Nephron (organoid): ENCODE results near the gene RNASE3.
A peak's percentile ranks its signal among the peaks of the same experiment; 100 is the strongest.

Source experiments
- H3K27ac Mint-ChIP-seq, 3 experiments: 2 replicates each; pipeline ENCODE4 v1.8.0; 2020; ENCODE audit warnings: mixed read lengths in 3 of 3, mild to moderate bottlenecking in 2 of 3, moderate library complexity in 1 of 3
- H3K27me3 Mint-ChIP-seq: 2 replicates; pipeline ENCODE4 v1.8.0; 2021; ENCODE audit warnings: low read depth, mild to moderate bottlenecking, moderate library complexity, mixed read lengths
- H3K36me3 Mint-ChIP-seq: 2 replicates; pipeline ENCODE4 v1.8.0; 2020; ENCODE audit warnings: low read depth, mixed read lengths
- H3K4me1 Mint-ChIP-seq: 2 replicates; pipeline ENCODE4 v1.8.0; 2020; ENCODE audit warnings: mixed read lengths
- H3K4me3 Mint-ChIP-seq, 3 experiments: 2 replicates each; pipeline ENCODE4 v1.8.0; 2020; ENCODE audit warnings: mild to moderate bottlenecking in 3 of 3, mixed read lengths in 3 of 3, moderate library complexity in 2 of 3
- H3K9me3 Mint-ChIP-seq: 2 replicates; pipeline ENCODE4 v1.8.0; 2020; ENCODE audit warnings: mixed read lengths
- CTCF ChIP-seq, 3 experiments: fragments of 200-600 bp; sonication (generic); IDR thresholded peaks; one replicate each; pipeline ENCODE4 v1.5.0; 2021; ENCODE audit warnings: antibody characterized with exemption in 3 of 3; ENCODE audit not compliant: unreplicated experiment in 3 of 3

Gene RNASE3

GRCh38 chr14:20857207-20857606 is 34.0 kb upstream of the RNASE3 start:
- H3K27me3 Mint-ChIP-seq: peaks cover 10% of the 10 kb centered on the region
- H3K27ac Mint-ChIP-seq: no peak overlapping the region
- TF ChIP-seq CTCF (IDR thresholded peaks at IDR 0.05; ENCODE audit: unreplicated experiment in 3 of 3): no peak
- no peaks in the 10 kb centered on the region for H3K36me3 Mint-ChIP-seq
- peaks cover 5% of the 10 kb centered on the region for H3K9me3 Mint-ChIP-seq
- no peak overlapping the region for H3K4me3 Mint-ChIP-seq
- H3K4me1 Mint-ChIP-seq: no peaks in the 10 kb centered on the region

DNA sequence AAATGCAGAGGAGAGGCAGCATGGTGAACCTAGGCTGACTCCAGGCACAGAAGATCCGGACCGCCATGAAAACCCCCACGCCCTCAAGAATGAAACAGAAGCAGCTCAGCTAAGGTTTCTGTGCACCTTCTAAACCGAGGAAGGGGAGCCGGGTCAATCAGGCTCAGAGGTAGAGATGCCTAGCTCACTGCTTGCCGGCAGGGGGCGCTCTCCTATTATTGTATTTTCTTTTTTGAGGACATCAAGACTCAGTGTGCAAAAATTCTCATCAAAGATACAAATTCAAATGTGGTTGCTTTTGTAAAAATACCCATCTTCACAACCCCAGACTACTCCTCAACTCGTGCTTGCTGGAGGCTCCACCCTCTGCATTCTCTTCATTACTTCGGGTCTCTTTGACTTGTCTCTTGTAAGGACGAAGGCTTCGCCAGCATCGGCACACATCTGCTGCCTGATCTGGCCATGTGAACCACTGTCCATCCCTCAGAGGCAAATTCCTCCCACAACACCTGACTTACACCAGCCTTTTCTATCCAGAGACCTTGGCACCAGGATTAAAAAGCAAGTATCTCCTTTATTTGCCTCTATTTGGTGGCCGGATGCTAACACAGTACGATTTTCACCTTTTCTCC is 33.4 kb upstream of the RNASE3 start:
- H3K27ac Mint-ChIP-seq: no peak overlapping the region
- peaks cover 5% of the 10 kb centered on the region for H3K9me3 Mint-ChIP-seq
- peak; percentile 93 for TF ChIP-seq CTCF (IDR thresholded peaks at IDR 0.05; ENCODE audit: unreplicated experiment in 3 of 3)
- H3K4me3 Mint-ChIP-seq: no peak overlapping the region
- peaks cover 11% of the 10 kb centered on the region for H3K27me3 Mint-ChIP-seq
- no peaks in the 10 kb centered on the region for H3K36me3 Mint-ChIP-seq
- no peaks in the 10 kb centered on the region for H3K4me1 Mint-ChIP-seq

- Mint-ChIP-seq H3K27me3 (peaks cover 14% of the 10 kb centered on the region), H3K4me3 (no peak overlapping the region), H3K9me3 (peaks cover 4% of the 10 kb centered on the region), H3K36me3 (no peaks in the 10 kb centered on the region), H3K4me1 (no peaks in the 10 kb centered on the region), H3K27ac (no peak overlapping the region)
- no peak for TF ChIP-seq CTCF (IDR thresholded peaks at IDR 0.05; ENCODE audit: unreplicated experiment in 3 of 3)
Measured at GRCh38 chr14:20866194-20866593, 25.0 kb upstream of the RNASE3 start.

- H3K27me3 Mint-ChIP-seq: peaks cover 20% of the 10 kb centered on the region
- H3K4me3 Mint-ChIP-seq: no peak overlapping the region
- no peaks in the 10 kb centered on the region for H3K9me3 Mint-ChIP-seq
- H3K27ac Mint-ChIP-seq: no peak overlapping the region
- peak; percentile 36 to 52 (median 45) for TF ChIP-seq CTCF (IDR thresholded peaks at IDR 0.05; ENCODE audit: unreplicated experiment in 3 of 3)
- no peaks in the 10 kb centered on the region for H3K36me3 Mint-ChIP-seq
- H3K4me1 Mint-ChIP-seq: no peaks in the 10 kb centered on the region
Measured at GRCh38 chr14:20866963-20867362, 24.2 kb upstream of the RNASE3 start.

DNA sequence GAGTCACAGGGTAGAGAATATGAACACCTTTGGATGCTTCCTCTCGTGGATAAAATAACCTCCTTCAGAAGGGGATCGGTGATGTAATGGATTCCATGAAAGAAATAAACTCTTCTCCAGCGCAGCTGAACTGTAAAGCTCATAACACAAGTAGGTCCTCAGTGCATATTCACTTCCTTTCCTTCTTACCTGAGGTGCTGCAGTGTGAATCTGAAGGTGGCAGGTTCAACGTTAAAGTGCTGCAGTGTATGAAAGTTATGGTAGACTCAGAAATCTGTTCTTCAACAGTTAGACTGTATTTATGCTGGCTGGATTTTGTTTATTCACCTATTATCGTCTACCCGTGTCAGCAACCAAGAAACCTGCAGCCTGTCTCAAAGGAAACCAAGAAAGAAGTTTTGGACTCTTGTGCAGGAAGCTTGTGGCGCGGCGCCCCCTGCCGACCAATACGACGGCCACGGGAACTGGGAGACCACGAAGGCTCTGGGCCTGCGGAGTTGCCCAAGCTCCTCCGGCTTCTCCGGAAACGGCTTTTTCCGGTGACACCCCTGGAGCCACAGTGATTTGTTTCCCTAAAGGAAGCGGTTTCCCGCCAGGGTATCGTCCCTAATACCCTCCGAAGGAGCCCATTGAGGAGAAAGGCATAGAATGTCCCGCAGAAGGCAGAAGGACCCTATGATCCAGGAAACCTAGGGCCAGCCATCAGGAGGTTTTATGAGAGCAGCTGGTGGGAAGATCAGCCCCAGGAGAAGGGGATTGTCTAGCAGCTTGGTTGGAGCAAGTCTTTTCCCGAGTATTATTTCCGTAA is 17.6 kb upstream of the RNASE3 start:
- no peaks in the 10 kb centered on the region for H3K9me3 Mint-ChIP-seq
- no peak overlapping the region for H3K27ac Mint-ChIP-seq
- H3K36me3 Mint-ChIP-seq: no peaks in the 10 kb centered on the region
- peaks cover 35% of the 10 kb centered on the region for H3K27me3 Mint-ChIP-seq
- peak; percentile 66 to 78 (median 67) for TF ChIP-seq CTCF (IDR thresholded peaks at IDR 0.05; ENCODE audit: unreplicated experiment in 3 of 3)
- no peaks in the 10 kb centered on the region for H3K4me1 Mint-ChIP-seq
- peak overlapping the region; percentile 21 to 57 (median 26) for H3K4me3 Mint-ChIP-seq
